K562 (cell line): ENCODE data around the gene LRFN2. TPM values are rescaled to one million over a fixed set of nuclear protein-coding genes. Genes with fewer than 3 reads are reported as not detected.

Source experiments
- ATAC-seq: fragments of 200-7000 bp; cut with Tn5 transposase; 3 replicates; pipeline ENCODE4 v1.9.1; 2020; ENCODE audit warnings: moderate library complexity
- Bru-seq: library from RNA; stranded (reverse); fragments of 400-500 nt; gene quantifications from one replicate; lab custom pipeline; 2021; lab: Mats Ljungman, UMichigan
- BruChase-seq, 2 experiments: library from RNA; stranded (reverse); fragments of 400-500 nt; gene quantifications; one replicate each; lab custom pipeline; 2021; lab: Mats Ljungman, UMichigan
- BruUV-seq: library from RNA; stranded (reverse); fragments of 400-500 nt; replicated peaks from 2 replicates; lab custom pipeline; 2021; lab: Mats Ljungman, UMichigan
- CTCF ChIA-PET: fragments of 300-600 bp; formaldehyde crosslinking; extraction: SDS; loops from one replicate; lab custom pipeline; 2021; ENCODE audit warnings: low intra/inter-chr PET ratio; lab: Yijun Ruan, JAX
- POLR2A ChIA-PET: fragments of 300-600, 350-650 bp; sonication (Branson Sonifier 250); formaldehyde crosslinking; extraction: SDS; loops from one replicate; lab custom pipeline; 2021; ENCODE audit warnings: antibody characterized with exemption, inconsistent platforms; lab: Yijun Ruan, JAX
- DNase-seq, 4 experiments: peaks; one replicate each; pipeline versions ENCODE4 v3.0.0 to v3.0.0-alpha.2; 2011 to 2018; ENCODE audit warnings: low spot score in 3 of 4, mixed read lengths in 3 of 4; ENCODE audit errors: extremely low read depth in 1 of 4
- FAIRE-seq: peaks from 2 replicates; lab custom pipeline; 2011; peaks lifted over from hg19 to GRCh38; lab: Jason Lieb, UNC
- H2AFZ ChIP-seq: 2 replicates; pipeline ENCODE4 v1.6.0; 2011; ENCODE audit warnings: low read depth, low read length, control low read depth, inconsistent platforms
- H3K27ac ChIP-seq: fragments of 200-600 bp; 3 replicates; pipeline ENCODE4 v1.8.0; 2011; ENCODE audit warnings: low read depth, mild to moderate bottlenecking, control low read depth, inconsistent platforms, low read length, moderate library complexity, mixed read lengths; ENCODE audit errors: extremely low read depth
- H3K27me3 ChIP-seq, 2 experiments: fragments of 300-600 bp in 1 of 2; 2 replicates in 1 of 2; 3 replicates in 1 of 2; pipeline versions ENCODE4 v1.6.0 to v1.8.0; 2011; ENCODE audit warnings: inconsistent platforms in 2 of 2, low read length in 2 of 2, mild to moderate bottlenecking in 1 of 2, mixed read lengths in 1 of 2, moderate library complexity in 1 of 2; ENCODE audit not compliant: control insufficient read depth in 2 of 2, insufficient read depth in 2 of 2
- H3K36me3 ChIP-seq: fragments of 300-600 bp; 3 replicates; pipeline ENCODE4 v1.8.0; 2011; ENCODE audit warnings: mild to moderate bottlenecking, low read length, inconsistent platforms; ENCODE audit not compliant: control insufficient read depth, insufficient read depth
- H3K4me1 ChIP-seq, 2 experiments: fragments of 200-600 bp in 1 of 2; replicated peaks in 1 of 2; 2 replicates in 1 of 2; 3 replicates in 1 of 2; pipeline versions ENCODE4 v1.5.1 to v1.8.0; 2011; ENCODE audit warnings: inconsistent platforms in 2 of 2, low read length in 2 of 2, mild to moderate bottlenecking in 1 of 2, mixed read lengths in 1 of 2, moderate library complexity in 1 of 2; ENCODE audit not compliant: control insufficient read depth in 2 of 2, insufficient read depth in 2 of 2
- H3K4me2 ChIP-seq: 2 replicates; pipeline ENCODE4 v1.6.1; 2011; ENCODE audit warnings: low read length, control low read depth, inconsistent platforms, mixed read lengths; ENCODE audit not compliant: insufficient read depth
- H3K4me3 ChIP-seq: fragments of 200-600 bp; sonication (generic), shearing (Covaris generic); 2 replicates; pipeline ENCODE4 v1.5.1; 2016; ENCODE audit warnings: control low read depth, inconsistent platforms
- H3K79me2 ChIP-seq: fragments of 200-600 bp; 3 replicates; pipeline ENCODE4 v1.8.0; 2011; ENCODE audit warnings: low read length, inconsistent platforms; ENCODE audit not compliant: control insufficient read depth, insufficient read depth
- H3K9ac ChIP-seq, 2 experiments: 2 replicates each; pipeline versions ENCODE4 v1.6.0 to v1.6.1; 2011; ENCODE audit warnings: low read depth in 2 of 2, low read length in 2 of 2, control low read depth in 1 of 2, inconsistent platforms in 1 of 2, mild to moderate bottlenecking in 1 of 2, mixed read lengths in 1 of 2; ENCODE audit not compliant: insufficient read depth in 1 of 2
- H3K9me1 ChIP-seq: one replicate; pipeline ENCODE4 v1.6.0; 2011; ENCODE audit warnings: inconsistent platforms, mild to moderate bottlenecking, low read length, moderate library complexity; ENCODE audit not compliant: control insufficient read depth, insufficient read depth
- H3K9me3 ChIP-seq: replicated peaks from 2 replicates; pipeline ENCODE4 v1.5.1; 2011; ENCODE audit warnings: low read depth, low read length, inconsistent platforms; ENCODE audit not compliant: control insufficient read depth, insufficient read depth
- H4K20me1 ChIP-seq: replicated peaks from 2 replicates; pipeline ENCODE4 v1.6.1; 2011; ENCODE audit warnings: low read length, inconsistent platforms, mixed read lengths; ENCODE audit not compliant: control insufficient read depth, insufficient read depth
- ARHGAP35 ChIP-seq: fragments of 450-650 bp; IDR thresholded peaks from 2 replicates; pipeline ENCODE4 v1.6.1; 2018; ENCODE audit not compliant: partially characterized antibody
- CBX3 ChIP-seq, 2 experiments: IDR thresholded peaks; 1 replicate in 1 of 2; 2 replicates in 1 of 2; pipeline ENCODE4 v1.6.1; 2012; ENCODE audit warnings: inconsistent platforms in 2 of 2, low read length in 2 of 2, borderline replicate concordance in 1 of 2, control low read depth in 1 of 2
- CGGBP1 ChIP-seq: fragments of 250-450 bp; sonication (Bioruptor Pico); IDR thresholded peaks from 2 replicates; pipeline ENCODE4 v1.9.0; 2021; ENCODE audit warnings: mild to moderate bottlenecking
- ELF1 ChIP-seq: fragments of 200-800 bp; sonication (Bioruptor generic); IDR thresholded peaks from 2 replicates; pipeline ENCODE4 v1.6.1; 2016; ENCODE audit warnings: missing genetic modification characterization, missing compliant biosample characterization
- FIP1L1 ChIP-seq: fragments of 200-400 bp; formaldehyde crosslinking; IDR thresholded peaks from 2 replicates; pipeline ENCODE4 v1.6.1; 2018; ENCODE audit warnings: mild to moderate bottlenecking, low read depth, low read length; ENCODE audit not compliant: poor library complexity, severe bottlenecking
- HDAC3 ChIP-seq: fragments of 450-650 bp; IDR thresholded peaks from 2 replicates; pipeline ENCODE4 v1.6.1; 2018; ENCODE audit warnings: borderline replicate concordance, mild to moderate bottlenecking, moderate library complexity; ENCODE audit not compliant: partially characterized antibody
- HNRNPLL ChIP-seq: fragments of 200-400 bp; formaldehyde crosslinking; IDR thresholded peaks from 2 replicates; pipeline ENCODE4 v1.6.1; 2017; ENCODE audit warnings: low read length, low read depth, mild to moderate bottlenecking; ENCODE audit not compliant: poor library complexity, severe bottlenecking
- MAFF ChIP-seq: IDR thresholded peaks from 2 replicates; pipeline ENCODE4 v1.6.1; 2012; ENCODE audit warnings: low read length, improper control_type of control experiment
- MEF2A ChIP-seq: IDR thresholded peaks from 2 replicates; pipeline ENCODE4 v1.6.1; 2011; ENCODE audit warnings: low read depth, mild to moderate bottlenecking, low read length, moderate library complexity; ENCODE audit not compliant: control insufficient read depth
- NFRKB ChIP-seq: fragments of 450-650 bp; IDR thresholded peaks from 2 replicates; pipeline ENCODE4 v1.6.1; 2016; ENCODE audit warnings: low read depth
- POLR2A ChIP-seq: fragments of 450-650 bp; conservative IDR thresholded peaks from 2 replicates; pipeline ENCODE4 v1.6.1; 2016
- RBM22 ChIP-seq: fragments of 200-400 bp; formaldehyde crosslinking; IDR thresholded peaks from 2 replicates; pipeline ENCODE4 v1.6.1; 2018; ENCODE audit warnings: low read length, low read depth; ENCODE audit not compliant: poor library complexity, severe bottlenecking
- TCF7L2 ChIP-seq: fragments of 150-350 bp; IDR thresholded peaks from 2 replicates; pipeline ENCODE4 v1.6.1; 2016; ENCODE audit warnings: low read depth, mild to moderate bottlenecking, low read length, moderate library complexity
- ZBED1 ChIP-seq: IDR thresholded peaks from 2 replicates; pipeline ENCODE4 v1.6.1; 2014
- ZNF263 ChIP-seq: sonication (generic); formaldehyde crosslinking; IDR thresholded peaks from 2 replicates; pipeline ENCODE4 v1.8.0; 2022; ENCODE audit warnings: mild to moderate bottlenecking, missing genetic modification reagents, borderline replicate concordance
- ZNF707 ChIP-seq: fragments of 250-450 bp; sonication (Bioruptor Pico); conservative IDR thresholded peaks from 2 replicates; pipeline ENCODE4 v1.8.0; 2022; ENCODE audit warnings: inconsistent platforms, mild to moderate bottlenecking, moderate library complexity
- WGBS: fragments of 100-300 bp; shearing (Covaris generic); methylation state at CpG from one replicate; pipeline ENCODE4 v1.1.6; 2016; ENCODE audit warnings: low coverage, mixed read lengths; ENCODE audit not compliant: insufficient coverage; ENCODE audit errors: missing lambda C conversion rate; 5-methylcytosine and 5-hydroxymethylcytosine counted together
- in situ Hi-C: fragments of 300-500 bp; cut with MboI; formaldehyde crosslinking; loops from 4 replicates; pipeline ENCODE4 v1.15.0; 2018; ENCODE audit warnings: inconsistent platforms, mixed read lengths
- intact Hi-C: fragments of 100-400 bp; cut with micrococcal nuclease; formaldehyde crosslinking; loops from 2 replicates; pipeline ENCODE4 v1.14.2; 2022
- long read RNA-seq, 3 experiments: library from polyadenylated mRNA in 2 of 3; library from RNA in 1 of 3; unstranded in 2 of 3; stranded (forward) in 1 of 3; transcript quantifications; one replicate each; pipeline ENCODE4 v2.0.0, GENCODE V29; 2019 to 2022
- polyA minus RNA-seq, 3 experiments: library from RNA; depleted of rRNA, polyadenylated mRNA; stranded (reverse); fragments of >200 nt; gene quantifications; 2 replicates each; pipeline ENCODE4 v1.2.3, GENCODE V29; 2011
- polyA plus RNA-seq, 8 experiments: library from polyadenylated mRNA; depleted of rRNA in 4 of 8; stranded (reverse) in 5 of 8; unstranded in 3 of 8; fragments of >200 nt; fragmentation: Nextera tagmentation in 2 of 8; fragmentation: Illumina TruSeq in 1 of 8; extraction: Ambion mirVana in 2 of 8; extraction: Trizol in 1 of 8; gene quantifications; 2 replicates each; pipeline versions ENCODE4 v1.2.1 to v1.2.3, GENCODE V29; 2011 to 2014; ENCODE audit warnings: inconsistent platforms in 1 of 8, missing spikeins in 1 of 8
- total RNA-seq, 7 experiments: library from RNA; depleted of rRNA in 6 of 7; stranded (reverse); fragments of >200 nt in 6 of 7; fragmentation: Illumina TruSeq in 2 of 7; extraction: Trizol in 2 of 7; gene quantifications; 2 replicates each; pipeline versions ENCODE4 v1.2.1 to v1.2.3, GENCODE V29; 2011 to 2021; ENCODE audit warnings: low replicate concordance in 1 of 7
- TF ChIP-seq, protein P1 (sequence below), 3 experiments: IDR thresholded peaks in 2 of 3; conservative IDR thresholded peaks in 1 of 3; 2 replicates each; pipeline ENCODE4 v1.5.1; 2011 to 2012; ENCODE audit warnings: low read length in 3 of 3, mild to moderate bottlenecking in 3 of 3, control low read depth in 2 of 3, improper control_type of control experiment in 1 of 3, inconsistent platforms in 1 of 3, low read depth in 1 of 3, mixed read lengths in 1 of 3, moderate library complexity in 1 of 3; ENCODE audit not compliant: insufficient read depth in 2 of 3

LRFN2 gene
- not detected in 2 replicates for total RNA-seq (2011; cell fraction: chromatin; rRNA removed; ENCODE audit: low replicate concordance)
- not detected in 2 replicates for total RNA-seq (2011; cell fraction: nucleolus; rRNA removed)
- not detected in 2 replicates for total RNA-seq (2011; cell fraction: nucleoplasm; rRNA removed)
- total RNA-seq (2014; rRNA removed), result not detected in 2 replicates
- total RNA-seq (2014; rRNA removed; fragmentation: Illumina TruSeq; extraction: Trizol), result not detected in 2 replicates
- not detected in 2 replicates for total RNA-seq (2015; rRNA removed; fragmentation: Illumina TruSeq; extraction: Trizol)
- not detected in 2 replicates for total RNA-seq (2021)
- not detected in 2 replicates for polyA plus RNA-seq (2011; rRNA removed)
- polyA plus RNA-seq (2011; cell fraction: cytosol; rRNA removed), result not detected in 2 replicates
- polyA plus RNA-seq (2011; cell fraction: nucleus; rRNA removed), result not detected in 2 replicates
- polyA plus RNA-seq (2012), result not detected in 2 replicates
- polyA plus RNA-seq (2014; fragmentation: Illumina TruSeq; extraction: Trizol), result not detected in 2 replicates
- not detected for polyA plus RNA-seq (2014; fragmentation: Nextera tagmentation; extraction: Ambion mirVana)
- polyA plus RNA-seq (2014; rRNA removed), result not detected in 2 replicates
- polyA minus RNA-seq (2011; rRNA and poly(A)+ RNA removed), result not detected in 2 replicates
- not detected in 2 replicates for polyA minus RNA-seq (2011; cell fraction: cytosol; rRNA and poly(A)+ RNA removed)
- polyA minus RNA-seq (2011; cell fraction: nucleus; rRNA and poly(A)+ RNA removed), result not detected in 2 replicates
- Bru-seq, nascent RNA, result not detected
- not detected for BruChase-seq, experiment 1, labeled RNA remaining after a 2-hour chase
- not detected for BruChase-seq, experiment 2, labeled RNA remaining after a 6-hour chase
- long read RNA-seq, experiment 1, result 0 reads
- long read RNA-seq, experiment 2, result 0 reads
- long read RNA-seq, experiment 3, result 0 reads

GRCh38 chr6:40587240-40588069 lies at the start of gene LRFN2:
Gene LRFN2, minus strand, starts transcription at chr6:40587364.
- in situ Hi-C loops, result no loop called here
- H3K4me1 ChIP-seq, result peaks cover 0 to 8% of the 10 kb centered on the region in 2 experiments; a peak in 1 of 5 replicates
- H3K27me3 ChIP-seq, result peaks cover 0 to 20% of the 10 kb centered on the region in 2 experiments; a peak in 1 of 5 replicates
- BruUV-seq, result no TSS peak
- ATAC-seq (peak; percentile 93), FAIRE-seq (no peak), DNase-seq (peak; percentile 16 to 64 (median 51))
- no peaks in the 10 kb centered on the region for H3K36me3 ChIP-seq
- no peaks in the 10 kb centered on the region for H3K9me1 ChIP-seq
- no peak within 1 kb of the TSS for H3K4me3 ChIP-seq
- 51% methylated on average over 45 of the region's 89 CpGs for WGBS
- H3K9me3 ChIP-seq, result no peaks in the 10 kb centered on the region
- peaks cover 6% of the 10 kb centered on the region; the same call in 1 of the 2 replicates for H4K20me1 ChIP-seq
- no peak within 1 kb of the TSS for H3K9ac ChIP-seq
- no peak within 1 kb of the TSS for H3K27ac ChIP-seq
- no peak within 1 kb of the TSS for H3K4me2 ChIP-seq
- intact Hi-C loops, result no loop called here
- ChIA-PET CTCF (no interaction called here), POLR2A (interaction anchor here (0.6 kb wide), 1 partner anchor 60 kb away, joined by 3 read pairs; no protein-coding TSS in a partner anchor)
- no peaks in the 10 kb centered on the region for H3K79me2 ChIP-seq
- no peak within 1 kb of the TSS for H2AFZ ChIP-seq
- TF ChIP-seq HNRNPLL (peak; percentile 44), NFRKB (no peak), CGGBP1 (CRISPR knock-in tag) (no peak), POLR2A (no peak), MEF2A (no peak), RBM22 (no peak), MAFF (no peak), ELF1 (no peak), ZNF707 (CRISPR knock-in tag) (no peak), ZNF263 (CRISPR knock-in tag) (no peak), ARHGAP35 (no peak), HDAC3 (no peak), TCF7L2 (no peak), FIP1L1 (no peak), ZBED1 (no peak), CBX3 (IDR thresholded peaks at IDR 0.05; ENCODE audit: borderline replicate concordance in 1 of 2, low read length in 2 of 2) (no peak)
- TF ChIP-seq, protein P1, sequence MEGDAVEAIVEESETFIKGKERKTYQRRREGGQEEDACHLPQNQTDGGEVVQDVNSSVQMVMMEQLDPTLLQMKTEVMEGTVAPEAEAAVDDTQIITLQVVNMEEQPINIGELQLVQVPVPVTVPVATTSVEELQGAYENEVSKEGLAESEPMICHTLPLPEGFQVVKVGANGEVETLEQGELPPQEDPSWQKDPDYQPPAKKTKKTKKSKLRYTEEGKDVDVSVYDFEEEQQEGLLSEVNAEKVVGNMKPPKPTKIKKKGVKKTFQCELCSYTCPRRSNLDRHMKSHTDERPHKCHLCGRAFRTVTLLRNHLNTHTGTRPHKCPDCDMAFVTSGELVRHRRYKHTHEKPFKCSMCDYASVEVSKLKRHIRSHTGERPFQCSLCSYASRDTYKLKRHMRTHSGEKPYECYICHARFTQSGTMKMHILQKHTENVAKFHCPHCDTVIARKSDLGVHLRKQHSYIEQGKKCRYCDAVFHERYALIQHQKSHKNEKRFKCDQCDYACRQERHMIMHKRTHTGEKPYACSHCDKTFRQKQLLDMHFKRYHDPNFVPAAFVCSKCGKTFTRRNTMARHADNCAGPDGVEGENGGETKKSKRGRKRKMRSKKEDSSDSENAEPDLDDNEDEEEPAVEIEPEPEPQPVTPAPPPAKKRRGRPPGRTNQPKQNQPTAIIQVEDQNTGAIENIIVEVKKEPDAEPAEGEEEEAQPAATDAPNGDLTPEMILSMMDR (IDR thresholded peaks at IDR 0.05 in 2 of 3, conservative IDR thresholded peaks at IDR 0.05 in 1 of 3; ENCODE audit: insufficient read depth in 2 of 3, low read depth in 1 of 3, low read length in 3 of 3), result peak in 2 of 3 experiments; percentile 31 to 54; a peak in 5 of 6 replicates
